Nephron progenitor cell (in vitro differentiated cells): ENCODE data around the gene GNAT3.

Experiments
- DNase-seq: peaks from one replicate; pipeline ENCODE4 v3.0.0; 2021
- H3K27ac Mint-ChIP-seq: 2 replicates; pipeline ENCODE4 v1.8.0; 2021; ENCODE audit warnings: mild to moderate bottlenecking, moderate library complexity, mixed read lengths
- H3K27me3 Mint-ChIP-seq: 2 replicates; pipeline ENCODE4 v1.8.0; 2021; ENCODE audit warnings: mild to moderate bottlenecking, low read depth, mixed read lengths; ENCODE audit not compliant: poor library complexity
- H3K36me3 Mint-ChIP-seq: 2 replicates; pipeline ENCODE4 v1.8.0; 2021; ENCODE audit warnings: low read depth, mixed read lengths
- H3K4me1 Mint-ChIP-seq: 2 replicates; pipeline ENCODE4 v1.8.0; 2021; ENCODE audit warnings: mixed read lengths
- H3K4me3 Mint-ChIP-seq: 2 replicates; pipeline ENCODE4 v1.8.0; 2021; ENCODE audit warnings: mild to moderate bottlenecking, moderate library complexity, mixed read lengths
- H3K9me3 Mint-ChIP-seq: 2 replicates; pipeline ENCODE4 v1.8.0; 2021; ENCODE audit warnings: mild to moderate bottlenecking, moderate library complexity, mixed read lengths
- TF ChIP-seq, protein P1 (sequence below): fragments of 200-600 bp; sonication (generic); IDR thresholded peaks from 2 replicates; pipeline ENCODE4 v1.5.0; 2021; ENCODE audit warnings: antibody characterized with exemption

Gene GNAT3

DNA sequence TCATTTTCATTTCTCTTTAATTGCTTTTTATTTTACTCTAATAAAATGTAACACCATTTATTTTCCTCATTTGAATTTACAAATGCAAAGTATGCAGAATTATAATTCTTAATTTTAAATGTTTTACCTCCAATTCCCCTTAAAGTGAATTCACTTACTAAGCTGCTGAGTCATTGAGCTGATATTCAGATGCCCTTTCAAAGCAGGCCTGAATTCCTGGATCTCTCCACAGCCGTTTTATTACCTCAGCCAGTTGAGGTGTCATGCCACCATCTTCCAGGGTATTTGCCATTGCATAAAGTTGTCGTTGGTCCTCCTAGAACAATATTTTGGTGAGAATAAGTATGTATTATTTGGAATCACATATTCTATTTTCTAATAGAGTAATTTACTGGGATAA is 33.2 kb downstream of the GNAT3 start:
- H3K4me1 Mint-ChIP-seq = peaks cover 13% of the 10 kb centered on the region
- H3K36me3 Mint-ChIP-seq = no peaks in the 10 kb centered on the region
- no peak for DNase-seq
- no peak overlapping the region for H3K4me3 Mint-ChIP-seq
- TF ChIP-seq, protein P1, sequence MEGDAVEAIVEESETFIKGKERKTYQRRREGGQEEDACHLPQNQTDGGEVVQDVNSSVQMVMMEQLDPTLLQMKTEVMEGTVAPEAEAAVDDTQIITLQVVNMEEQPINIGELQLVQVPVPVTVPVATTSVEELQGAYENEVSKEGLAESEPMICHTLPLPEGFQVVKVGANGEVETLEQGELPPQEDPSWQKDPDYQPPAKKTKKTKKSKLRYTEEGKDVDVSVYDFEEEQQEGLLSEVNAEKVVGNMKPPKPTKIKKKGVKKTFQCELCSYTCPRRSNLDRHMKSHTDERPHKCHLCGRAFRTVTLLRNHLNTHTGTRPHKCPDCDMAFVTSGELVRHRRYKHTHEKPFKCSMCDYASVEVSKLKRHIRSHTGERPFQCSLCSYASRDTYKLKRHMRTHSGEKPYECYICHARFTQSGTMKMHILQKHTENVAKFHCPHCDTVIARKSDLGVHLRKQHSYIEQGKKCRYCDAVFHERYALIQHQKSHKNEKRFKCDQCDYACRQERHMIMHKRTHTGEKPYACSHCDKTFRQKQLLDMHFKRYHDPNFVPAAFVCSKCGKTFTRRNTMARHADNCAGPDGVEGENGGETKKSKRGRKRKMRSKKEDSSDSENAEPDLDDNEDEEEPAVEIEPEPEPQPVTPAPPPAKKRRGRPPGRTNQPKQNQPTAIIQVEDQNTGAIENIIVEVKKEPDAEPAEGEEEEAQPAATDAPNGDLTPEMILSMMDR = no peak
- no peaks in the 10 kb centered on the region for H3K9me3 Mint-ChIP-seq
- H3K27me3 Mint-ChIP-seq = peaks cover 3% of the 10 kb centered on the region
- H3K27ac Mint-ChIP-seq = no peak overlapping the region

DNA sequence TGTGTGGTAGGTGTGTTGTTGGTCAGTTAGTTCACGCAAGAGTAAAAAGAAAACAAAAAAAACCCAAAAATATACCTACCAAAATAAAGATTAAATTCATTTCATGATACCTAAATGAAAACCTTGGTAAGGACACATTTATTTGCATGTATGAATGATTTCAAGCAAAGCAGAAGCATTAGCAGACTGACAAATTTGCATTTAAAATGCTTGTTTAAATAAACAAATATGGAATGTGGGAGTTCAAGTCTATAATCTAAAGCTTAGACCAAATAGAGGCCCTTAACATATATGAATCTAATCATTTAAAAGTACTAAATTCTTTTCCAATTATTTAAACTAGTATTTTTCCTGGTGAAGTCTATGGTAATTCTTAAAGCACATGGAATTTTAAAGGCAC is 35.8 kb downstream of the GNAT3 start:
- H3K27ac Mint-ChIP-seq = no peak overlapping the region
- H3K9me3 Mint-ChIP-seq = no peaks in the 10 kb centered on the region
- no peaks in the 10 kb centered on the region for H3K27me3 Mint-ChIP-seq
- H3K36me3 Mint-ChIP-seq = no peaks in the 10 kb centered on the region
- peaks cover 9% of the 10 kb centered on the region for H3K4me1 Mint-ChIP-seq
- H3K4me3 Mint-ChIP-seq = no peak overlapping the region
- no peak for DNase-seq
- TF ChIP-seq, protein P1 = no peak

DNA sequence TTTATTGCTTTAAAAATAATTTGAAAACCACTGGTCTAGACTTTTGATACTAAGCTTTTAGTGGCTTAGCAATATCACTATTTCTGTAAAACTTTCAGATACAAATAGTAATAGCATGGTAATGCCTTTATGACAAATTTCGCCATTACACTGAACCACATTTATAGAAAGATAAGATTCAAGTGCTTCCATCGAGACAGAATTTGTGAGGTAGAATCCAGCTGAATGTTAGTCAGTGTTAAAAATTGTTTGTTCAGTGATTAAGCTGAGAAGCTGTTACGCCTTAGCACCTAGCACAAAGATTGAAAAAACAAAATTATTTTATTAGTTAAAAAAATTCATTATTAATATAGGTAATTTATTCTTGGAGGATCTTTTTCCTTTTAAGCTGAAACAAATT is 36.5 kb downstream of the GNAT3 start:
- H3K4me3 Mint-ChIP-seq = no peak overlapping the region
- no peak for DNase-seq
- TF ChIP-seq, protein P1 = no peak
- no peaks in the 10 kb centered on the region for H3K36me3 Mint-ChIP-seq
- peaks cover 5% of the 10 kb centered on the region for H3K4me1 Mint-ChIP-seq
- H3K9me3 Mint-ChIP-seq = no peaks in the 10 kb centered on the region
- no peaks in the 10 kb centered on the region for H3K27me3 Mint-ChIP-seq
- H3K27ac Mint-ChIP-seq = no peak overlapping the region

DNA sequence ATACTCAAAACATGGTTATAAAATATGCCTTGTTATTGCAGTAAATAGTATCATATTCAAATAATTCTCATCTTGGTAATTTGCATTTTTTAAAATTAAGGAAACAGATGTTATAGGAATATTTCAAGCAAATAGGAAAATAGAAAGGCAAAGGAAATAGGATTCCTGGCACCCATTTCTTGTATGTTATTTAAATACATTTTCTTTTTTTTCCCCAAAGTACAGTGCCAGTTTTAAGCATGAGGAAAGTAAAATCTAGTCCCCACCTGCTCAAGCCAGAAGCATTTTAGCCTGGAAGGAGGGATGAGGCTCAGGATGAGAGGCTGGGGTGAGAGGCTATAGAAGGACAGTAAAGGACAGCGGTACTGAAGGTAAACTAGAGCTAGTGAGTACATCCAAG is 38.1 kb downstream of the GNAT3 start:
- H3K9me3 Mint-ChIP-seq = no peaks in the 10 kb centered on the region
- peaks cover 5% of the 10 kb centered on the region for H3K4me1 Mint-ChIP-seq
- TF ChIP-seq, protein P1 = no peak
- no peaks in the 10 kb centered on the region for H3K36me3 Mint-ChIP-seq
- H3K27ac Mint-ChIP-seq = no peak overlapping the region
- no peaks in the 10 kb centered on the region for H3K27me3 Mint-ChIP-seq
- H3K4me3 Mint-ChIP-seq = no peak overlapping the region
- DNase-seq = no peak

DNA sequence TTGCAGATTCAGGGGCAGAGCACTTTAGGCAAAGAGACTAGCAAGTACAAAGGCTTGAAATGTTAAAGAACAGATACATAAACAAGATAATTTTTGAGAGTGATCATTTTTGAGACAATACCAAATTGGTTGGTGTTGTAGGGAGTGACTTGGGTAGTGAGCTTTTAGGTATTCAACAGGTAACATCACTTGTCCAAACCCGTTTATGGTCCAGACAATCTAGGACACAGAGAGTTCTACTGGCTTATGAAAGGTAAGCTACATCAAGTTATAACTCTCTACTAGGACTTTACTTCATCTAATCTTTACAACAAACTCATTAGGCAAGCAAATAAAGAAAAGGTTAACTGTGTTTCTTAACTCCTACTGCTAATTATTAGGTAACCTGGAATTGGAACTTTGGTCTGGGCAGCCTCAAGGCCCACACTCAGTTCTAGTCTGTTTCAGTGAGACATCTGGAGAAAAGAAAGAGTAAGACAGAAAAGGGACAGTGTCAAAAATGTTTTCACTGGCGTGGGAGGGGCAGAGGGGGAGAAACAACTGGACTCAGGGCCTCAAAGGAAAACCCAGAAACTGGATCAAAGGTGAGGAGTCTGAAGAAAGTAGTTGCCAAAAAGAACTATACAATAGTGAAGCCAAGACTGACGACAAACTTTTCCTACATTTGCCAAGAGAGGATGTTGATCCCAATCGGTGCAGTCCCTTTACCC is 39.2 kb downstream of the GNAT3 start:
- H3K9me3 Mint-ChIP-seq = no peaks in the 10 kb centered on the region
- no peak overlapping the region for H3K4me3 Mint-ChIP-seq
- H3K27ac Mint-ChIP-seq = peak overlapping the region; percentile 7
- TF ChIP-seq, protein P1 = no peak
- no peak for DNase-seq
- H3K27me3 Mint-ChIP-seq = no peaks in the 10 kb centered on the region
- H3K4me1 Mint-ChIP-seq = peaks cover 5% of the 10 kb centered on the region
- H3K36me3 Mint-ChIP-seq = no peaks in the 10 kb centered on the region
